NCI-H1105 (cell line): ENCODE data around the gene PLOD1.
"Not testable (repeated sequence)": the region's sequence is repeated elsewhere in the genome, so short reads cannot be mapped to it uniquely, and the experiment has no call there.

ENCODE experiments used
- DNase-seq: peaks from one replicate; lab custom pipeline; 2025; lab: John Stamatoyannopoulos, UW

PLOD1 gene

GRCh38 chr1:11934302-11935056, at the start of gene PLOD1:
PLOD1 (plus strand) TSS chr1:11934717; CDS start chr1:11934780, 63 bp downstream.
- peak; percentile 66 for DNase-seq

- DNase-seq: no peak
Measured at GRCh38 chr1:11885916-11886315, 48.6 kb upstream of the PLOD1 start.

GRCh38 chr1:11886986-11887665, 47.4 kb upstream of the PLOD1 start:
- DNase-seq: no peak

- no peak for DNase-seq
Measured at GRCh38 chr1:11887666-11888007, 46.9 kb upstream of the PLOD1 start.

- no peak for DNase-seq
Measured at GRCh38 chr1:11888206-11888876, 46.2 kb upstream of the PLOD1 start.

- no peak for DNase-seq
Measured at GRCh38 chr1:11888877-11889208, 45.7 kb upstream of the PLOD1 start.

- DNase-seq: no peak
Measured at GRCh38 chr1:11891433-11892186, 42.9 kb upstream of the PLOD1 start.

- peak; percentile 43 for DNase-seq
Measured at GRCh38 chr1:11893907-11894251, 40.6 kb upstream of the PLOD1 start.

GRCh38 chr1:11894501-11894900, 40.0 kb upstream of the PLOD1 start:
- not testable (repeated sequence) for DNase-seq

- DNase-seq: no peak
Measured at GRCh38 chr1:11898086-11898785, 36.3 kb upstream of the PLOD1 start.

- no peak for DNase-seq
Measured at GRCh38 chr1:11898831-11899467, 35.6 kb upstream of the PLOD1 start.

- DNase-seq: not testable (repeated sequence)
Measured at GRCh38 chr1:11901446-11901845, 33.1 kb upstream of the PLOD1 start.

- DNase-seq: no peak
Measured at GRCh38 chr1:11903210-11903609, 31.3 kb upstream of the PLOD1 start.

- DNase-seq: not testable (repeated sequence)
Measured at GRCh38 chr1:11904156-11904555, 30.4 kb upstream of the PLOD1 start.

- DNase-seq: no peak
Measured at GRCh38 chr1:11904978-11905377, 29.5 kb upstream of the PLOD1 start.

- DNase-seq: no peak
Measured at GRCh38 chr1:11906870-11907269, 27.6 kb upstream of the PLOD1 start.

- DNase-seq: peak; percentile 92
Measured at GRCh38 chr1:11907275-11908094, 27.0 kb upstream of the PLOD1 start.

- peak; percentile 96 for DNase-seq
Measured at GRCh38 chr1:11908095-11908675, 26.3 kb upstream of the PLOD1 start.

- DNase-seq: not testable (repeated sequence)
Measured at GRCh38 chr1:11910914-11911228, 23.6 kb upstream of the PLOD1 start.

GRCh38 chr1:11912000-11912399, 22.5 kb upstream of the PLOD1 start:
- DNase-seq: no peak
